Peyer's patch (tissue), 4 donors: ENCODE results near the gene ANKIB1.

Experiments
- POLR2A ChIP-seq, 2 donors: fragments of 450-650 bp; IDR thresholded peaks; one replicate each; pipeline ENCODE4 v1.5.1; 2017; ENCODE audit warnings: antibody characterized with exemption in 2 of 2, mild to moderate bottlenecking in 2 of 2, moderate library complexity in 2 of 2
- TF ChIP-seq, protein P1 (sequence below), 6 experiments: fragments of 450-650 bp in 4 of 6; fragments of 200-600 bp in 2 of 6; sonication (generic) in 1 of 6; IDR thresholded peaks; one replicate each; pipeline ENCODE4 v1.5.1; 2017 to 2019; ENCODE audit warnings: antibody characterized with exemption in 6 of 6, mild to moderate bottlenecking in 3 of 6, moderate library complexity in 1 of 6

DNA sequence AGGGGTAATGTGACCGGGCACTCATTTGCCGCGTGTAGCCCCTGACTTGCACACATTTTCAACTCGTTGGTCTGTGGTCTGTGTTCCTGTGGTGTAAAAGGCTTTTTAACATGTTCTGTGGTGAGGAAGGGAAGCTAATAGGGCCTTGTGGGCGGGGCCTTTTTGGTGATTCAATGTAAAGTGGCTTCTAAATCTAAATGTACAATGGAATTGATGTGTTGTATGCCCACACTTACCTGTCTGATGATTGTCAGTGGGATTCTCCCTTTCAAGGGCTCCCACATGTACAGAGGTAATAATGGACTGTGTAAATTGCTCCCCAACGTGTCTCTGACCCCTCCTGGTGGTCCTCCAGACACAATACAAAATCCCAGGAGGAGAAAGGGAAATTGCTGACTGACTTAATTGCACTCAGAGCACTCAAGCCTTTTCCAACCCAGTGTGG lies 158.4 kb downstream of the ANKIB1 start:
- TF ChIP-seq, protein P1, sequence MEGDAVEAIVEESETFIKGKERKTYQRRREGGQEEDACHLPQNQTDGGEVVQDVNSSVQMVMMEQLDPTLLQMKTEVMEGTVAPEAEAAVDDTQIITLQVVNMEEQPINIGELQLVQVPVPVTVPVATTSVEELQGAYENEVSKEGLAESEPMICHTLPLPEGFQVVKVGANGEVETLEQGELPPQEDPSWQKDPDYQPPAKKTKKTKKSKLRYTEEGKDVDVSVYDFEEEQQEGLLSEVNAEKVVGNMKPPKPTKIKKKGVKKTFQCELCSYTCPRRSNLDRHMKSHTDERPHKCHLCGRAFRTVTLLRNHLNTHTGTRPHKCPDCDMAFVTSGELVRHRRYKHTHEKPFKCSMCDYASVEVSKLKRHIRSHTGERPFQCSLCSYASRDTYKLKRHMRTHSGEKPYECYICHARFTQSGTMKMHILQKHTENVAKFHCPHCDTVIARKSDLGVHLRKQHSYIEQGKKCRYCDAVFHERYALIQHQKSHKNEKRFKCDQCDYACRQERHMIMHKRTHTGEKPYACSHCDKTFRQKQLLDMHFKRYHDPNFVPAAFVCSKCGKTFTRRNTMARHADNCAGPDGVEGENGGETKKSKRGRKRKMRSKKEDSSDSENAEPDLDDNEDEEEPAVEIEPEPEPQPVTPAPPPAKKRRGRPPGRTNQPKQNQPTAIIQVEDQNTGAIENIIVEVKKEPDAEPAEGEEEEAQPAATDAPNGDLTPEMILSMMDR (IDR thresholded peaks at IDR 0.05) = no peak
- no peak for TF ChIP-seq POLR2A (IDR thresholded peaks at IDR 0.05)
